Measurements from ENCODE around the gene SIKE1.
A peak's percentile ranks its signal among the peaks of the same experiment; 100 is the strongest.

GRCh38 chr1:114757455-114758255 lies 22.8 kb downstream of the SIKE1 start, which contains the start of gene CSDE1:
- TF ChIP-seq, protein P1, sequence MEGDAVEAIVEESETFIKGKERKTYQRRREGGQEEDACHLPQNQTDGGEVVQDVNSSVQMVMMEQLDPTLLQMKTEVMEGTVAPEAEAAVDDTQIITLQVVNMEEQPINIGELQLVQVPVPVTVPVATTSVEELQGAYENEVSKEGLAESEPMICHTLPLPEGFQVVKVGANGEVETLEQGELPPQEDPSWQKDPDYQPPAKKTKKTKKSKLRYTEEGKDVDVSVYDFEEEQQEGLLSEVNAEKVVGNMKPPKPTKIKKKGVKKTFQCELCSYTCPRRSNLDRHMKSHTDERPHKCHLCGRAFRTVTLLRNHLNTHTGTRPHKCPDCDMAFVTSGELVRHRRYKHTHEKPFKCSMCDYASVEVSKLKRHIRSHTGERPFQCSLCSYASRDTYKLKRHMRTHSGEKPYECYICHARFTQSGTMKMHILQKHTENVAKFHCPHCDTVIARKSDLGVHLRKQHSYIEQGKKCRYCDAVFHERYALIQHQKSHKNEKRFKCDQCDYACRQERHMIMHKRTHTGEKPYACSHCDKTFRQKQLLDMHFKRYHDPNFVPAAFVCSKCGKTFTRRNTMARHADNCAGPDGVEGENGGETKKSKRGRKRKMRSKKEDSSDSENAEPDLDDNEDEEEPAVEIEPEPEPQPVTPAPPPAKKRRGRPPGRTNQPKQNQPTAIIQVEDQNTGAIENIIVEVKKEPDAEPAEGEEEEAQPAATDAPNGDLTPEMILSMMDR (IDR thresholded peaks at IDR 0.05), result peak in 4 of 5 experiments; percentile 6 to 50 (median 26)
- TF ChIP-seq EP300 (IDR thresholded peaks at IDR 0.05) (peak in 1 of 2 donors; percentile 97), POLR2A (IDR thresholded peaks at IDR 0.05) (peak; percentile 81 to 95)
